NCI-H2081 (cell line): ENCODE data around the gene NCBP1.
"Not testable (repeated sequence)": the region's sequence is repeated elsewhere in the genome, so short reads cannot be mapped to it uniquely, and the experiment has no call there.

Experiments
- DNase-seq, 2 experiments: peaks; one replicate each; lab custom pipeline; 2025; lab: John Stamatoyannopoulos, UW

The NCBP1 gene

DNA sequence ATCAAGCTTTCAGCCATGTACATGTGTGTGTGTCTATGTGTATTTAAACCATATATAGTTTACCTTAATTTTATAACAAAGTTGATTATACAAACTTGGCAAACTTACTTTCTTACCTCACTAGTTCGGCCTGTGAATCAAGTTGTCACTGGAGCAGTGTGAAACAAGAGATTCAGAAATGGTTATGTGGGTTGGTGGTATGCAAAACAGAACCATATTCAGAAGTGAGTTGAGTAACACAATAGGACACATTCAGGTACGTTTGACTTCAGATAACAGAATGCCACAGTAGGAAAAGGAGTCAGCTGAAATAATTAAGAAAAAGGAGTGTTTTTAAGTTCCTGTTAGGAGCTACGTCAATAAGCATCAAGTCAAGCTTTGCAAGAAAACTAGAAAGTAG, 42.0 kb downstream of the NCBP1 start:
- DNase-seq: no peak

DNA sequence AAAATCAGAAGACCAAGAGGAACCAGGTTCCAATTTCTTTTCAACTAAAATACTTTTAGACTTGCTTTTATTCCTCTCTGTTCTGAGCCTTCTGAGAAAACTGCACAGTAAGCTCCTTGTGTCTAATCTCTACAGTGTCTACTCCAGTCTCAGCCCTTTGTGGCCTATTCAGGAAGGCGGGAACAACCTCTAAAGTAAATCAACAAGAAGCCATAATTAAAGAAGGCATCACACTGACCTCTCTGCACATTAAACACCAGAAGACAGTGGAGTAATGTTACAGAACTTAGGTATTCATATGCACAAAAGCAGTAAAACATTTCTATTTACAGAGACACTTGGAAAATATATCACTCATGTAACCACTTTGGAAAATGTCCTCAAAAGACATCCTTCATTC, 48.6 kb downstream of the NCBP1 start:
- DNase-seq: no peak

DNA sequence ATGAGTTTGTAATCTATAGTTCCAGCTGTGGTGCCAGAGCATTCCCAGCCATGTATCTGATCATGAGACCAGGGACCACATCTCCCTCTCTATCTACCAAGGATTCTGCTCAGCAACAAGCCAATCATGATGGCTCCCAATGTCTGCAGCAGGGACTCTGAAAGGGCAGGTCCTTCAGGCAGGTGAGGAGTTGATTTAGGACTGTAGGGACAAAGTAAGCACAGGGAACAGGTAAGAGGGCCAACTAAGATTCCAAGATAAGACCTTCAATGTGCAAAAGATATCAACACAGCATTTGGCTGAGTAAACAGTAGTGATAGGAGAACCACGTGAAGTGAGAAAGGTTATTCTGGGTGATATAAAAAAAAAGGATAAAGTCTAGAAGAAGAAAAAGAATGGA, 55.0 kb downstream of the NCBP1 start:
- no peak for DNase-seq

DNA sequence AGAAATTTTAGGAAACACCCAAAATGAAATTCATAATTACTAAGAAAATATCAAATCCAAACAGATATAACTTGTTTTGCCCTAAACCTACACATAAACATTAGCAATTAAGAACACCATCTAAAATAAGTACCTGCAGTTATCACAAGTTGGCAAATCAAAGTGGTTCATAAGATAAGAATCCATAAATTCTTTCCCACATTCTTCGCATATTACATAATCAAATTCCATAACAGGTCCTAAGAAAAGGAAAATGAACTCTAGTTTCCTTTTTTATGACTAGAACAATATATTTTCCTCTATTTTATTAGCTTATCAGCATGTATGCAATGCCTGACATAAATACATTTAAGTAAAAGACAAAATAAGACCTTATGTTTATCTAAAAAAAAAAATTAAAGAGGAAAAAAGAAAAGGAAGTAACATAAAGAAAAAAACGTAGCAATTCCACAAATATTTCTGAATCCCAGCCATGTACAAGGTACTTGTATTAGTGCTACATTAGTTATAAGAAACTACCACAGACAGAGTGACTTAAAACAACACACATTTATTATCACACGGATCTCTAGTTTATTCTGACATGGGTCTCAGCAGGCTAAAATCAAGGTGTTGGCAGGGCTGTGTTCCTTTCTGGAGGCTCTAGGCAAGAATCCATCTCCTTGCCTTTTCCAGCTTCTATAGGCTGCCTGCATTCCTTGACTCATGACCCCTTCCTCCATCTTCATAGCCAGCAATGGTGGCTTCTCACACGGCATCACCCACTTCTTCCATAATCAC, 56.0 kb downstream of the NCBP1 start:
- DNase-seq: no peak

DNA sequence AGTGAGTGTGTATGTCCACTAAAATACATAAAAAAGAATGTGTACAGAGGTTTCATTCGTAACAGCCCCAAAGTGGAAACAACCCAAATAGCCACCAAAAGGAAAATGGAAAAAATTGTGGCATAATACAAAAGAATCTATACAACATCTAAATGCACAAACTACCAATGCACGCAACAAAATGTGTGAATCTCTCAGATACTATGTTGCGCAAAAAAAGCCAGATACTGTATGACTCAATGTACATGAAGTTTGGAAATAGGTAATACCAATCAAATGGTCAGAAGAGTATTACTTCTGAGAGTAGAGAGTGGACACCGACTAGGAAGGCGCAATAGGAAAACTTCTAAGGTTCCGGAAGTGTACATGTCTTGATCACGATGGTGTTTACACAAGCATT, 61.1 kb downstream of the NCBP1 start:
- no peak for DNase-seq

DNA sequence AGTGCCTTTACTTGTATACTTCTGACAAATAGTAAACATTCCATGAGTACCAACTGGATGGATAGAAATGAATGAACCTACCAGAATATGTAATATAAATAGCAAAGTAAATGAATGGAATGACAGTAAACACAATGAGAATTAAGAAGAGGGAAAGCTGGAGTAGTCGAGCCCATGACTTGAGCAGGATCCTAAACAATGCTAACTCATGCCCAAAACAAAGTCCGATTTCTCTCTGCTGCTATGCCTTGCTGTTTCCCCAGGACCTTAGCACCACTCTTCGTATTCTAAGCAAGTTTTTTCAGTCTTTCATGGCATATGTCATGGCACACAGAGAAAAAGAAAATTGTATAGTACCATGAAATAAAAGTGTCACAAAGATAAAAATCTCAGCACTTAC, 61.8 kb downstream of the NCBP1 start:
- no peak for DNase-seq

DNA sequence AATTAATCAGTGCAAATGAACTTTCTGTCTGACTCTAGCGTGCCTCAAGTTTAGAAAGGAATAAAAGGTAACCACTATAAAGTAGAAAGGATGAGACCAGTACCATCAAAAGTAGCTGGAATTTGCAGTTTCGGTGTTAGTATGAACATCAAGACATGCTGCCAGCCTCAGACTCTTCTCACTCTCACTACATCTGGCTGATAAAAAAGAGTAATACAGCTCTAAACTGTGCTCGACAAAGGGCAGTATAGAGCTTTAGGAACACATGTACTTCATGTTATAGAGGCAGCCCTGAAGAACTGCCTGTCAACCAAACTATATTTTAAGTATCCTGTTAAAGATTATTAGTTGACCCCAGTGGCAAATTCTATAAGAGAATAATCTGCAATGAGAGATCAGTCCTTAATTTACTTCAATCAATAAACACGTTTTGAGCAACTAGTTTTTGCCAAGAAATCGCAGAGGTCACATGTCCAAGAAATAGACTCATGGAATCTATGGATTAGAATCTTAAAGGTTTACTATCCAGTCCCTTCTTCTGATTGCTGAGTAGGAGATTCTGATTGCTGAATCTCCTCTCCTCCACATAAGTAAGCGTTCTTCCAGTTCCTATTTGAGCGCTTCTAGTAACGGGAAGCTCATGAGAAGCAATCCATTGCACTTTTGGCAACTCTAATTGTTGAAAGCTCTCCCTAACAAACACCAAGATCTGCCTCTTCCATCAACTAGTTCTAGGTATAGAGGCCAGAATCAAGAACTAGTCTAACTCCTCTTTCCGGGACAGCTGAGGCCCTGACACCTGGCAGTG, 62.6 kb downstream of the NCBP1 start:
- DNase-seq: no peak

DNA sequence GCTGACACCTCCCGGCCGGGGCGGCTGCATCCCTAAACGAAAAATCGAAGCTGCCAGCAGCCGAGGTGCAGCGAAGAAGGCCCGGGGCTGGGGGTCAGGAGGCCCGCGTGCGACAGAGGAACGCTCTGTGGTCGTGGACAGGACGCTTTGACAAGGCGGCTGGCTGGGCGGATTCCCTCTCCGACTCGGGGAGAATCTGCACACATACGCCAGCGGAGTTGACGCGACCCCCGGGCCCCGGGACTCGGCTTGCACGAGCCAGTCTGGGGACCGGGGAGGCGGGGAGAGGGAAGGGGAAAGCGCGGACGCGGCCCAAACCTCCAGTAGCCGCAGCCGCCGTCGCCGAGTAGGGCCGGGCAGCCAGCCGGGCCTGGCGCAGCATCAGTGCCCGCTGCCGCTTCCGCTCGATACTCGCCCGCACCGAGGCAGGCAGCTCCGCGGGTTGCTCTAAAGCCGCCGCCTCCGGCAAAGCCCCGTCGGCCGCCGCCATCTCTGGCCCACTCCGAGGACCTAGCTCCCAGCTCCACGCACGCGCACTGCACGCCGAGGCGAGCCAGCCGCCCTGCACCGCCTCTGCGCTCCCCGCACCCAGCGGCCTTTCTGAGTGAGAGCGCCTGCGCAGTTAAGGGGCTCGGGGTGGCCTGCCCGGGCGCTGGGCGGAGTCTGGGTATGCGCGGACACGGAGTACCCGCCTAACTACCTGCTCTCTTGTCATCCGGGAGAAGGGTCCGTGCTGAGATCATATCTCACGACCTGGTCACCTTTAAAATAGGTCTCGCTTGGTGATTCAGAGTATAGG, 63.4 kb downstream of the NCBP1 start, which contains the start of gene XPA:
TSS of gene XPA (minus strand) at position 538 of the 799 bp plus-strand sequence. CDS start at position 490, 48 bp downstream.
- peak; percentile 96 for DNase-seq

DNA sequence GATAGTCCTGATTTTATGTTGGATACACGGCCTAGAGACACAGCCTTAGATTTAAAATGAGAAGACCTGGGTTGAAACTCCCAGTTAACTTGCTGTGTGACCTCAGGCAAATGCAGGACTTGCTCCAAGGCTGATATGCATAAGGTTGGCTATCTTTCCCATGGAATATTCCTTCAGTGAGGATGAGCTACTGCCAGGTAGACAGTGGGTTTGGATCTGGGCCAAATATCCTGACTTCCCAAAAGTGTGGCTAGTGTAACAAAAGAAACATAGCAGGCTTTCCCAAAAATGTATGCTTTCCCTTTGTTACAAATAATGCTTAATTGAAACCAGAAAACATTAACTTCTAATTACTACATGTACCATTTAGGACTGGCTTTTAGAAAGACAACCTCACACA, 64.2 kb downstream of the NCBP1 start:
- DNase-seq: no peak

DNA sequence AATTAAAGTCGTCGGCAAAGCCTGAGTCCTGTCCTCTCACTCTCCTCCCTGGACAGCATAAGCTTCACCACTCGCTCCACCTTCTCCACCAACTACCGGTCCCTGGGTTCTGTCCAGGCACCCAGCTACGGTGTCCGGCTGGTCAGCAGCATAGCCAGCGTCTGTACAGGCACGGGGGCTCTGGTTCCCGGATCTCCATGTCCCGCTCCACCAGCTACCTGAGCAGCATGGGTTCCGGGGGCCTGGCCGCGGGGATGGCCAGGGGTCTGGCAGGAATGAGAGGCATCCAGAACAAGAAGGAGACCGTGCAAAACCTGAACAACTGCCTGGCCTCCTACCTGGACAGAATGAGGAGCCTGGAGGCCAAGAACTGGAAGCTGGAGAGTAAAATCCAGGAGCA, 65.2 kb downstream of the NCBP1 start:
- no peak for DNase-seq

DNA sequence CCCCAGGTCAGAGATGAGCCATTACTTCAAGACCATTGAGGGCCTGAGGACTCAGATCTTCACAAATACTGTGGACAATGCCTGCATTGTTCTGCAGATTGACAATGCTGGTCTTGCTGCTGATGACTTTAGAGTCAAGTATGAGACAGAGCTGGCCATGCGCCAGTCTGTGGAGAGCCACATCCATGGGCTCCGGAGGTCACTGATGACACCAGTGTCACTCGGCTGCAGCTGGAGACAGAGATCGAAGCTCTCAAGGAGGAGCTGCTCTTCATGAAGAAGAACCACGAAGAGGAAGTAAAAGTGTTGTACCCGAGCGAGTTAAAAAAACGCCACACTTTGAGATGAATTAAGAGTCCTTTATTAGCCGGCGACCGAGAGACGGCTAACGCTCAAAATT, 65.7 kb downstream of the NCBP1 start:
- DNase-seq: not testable (repeated sequence)

DNA sequence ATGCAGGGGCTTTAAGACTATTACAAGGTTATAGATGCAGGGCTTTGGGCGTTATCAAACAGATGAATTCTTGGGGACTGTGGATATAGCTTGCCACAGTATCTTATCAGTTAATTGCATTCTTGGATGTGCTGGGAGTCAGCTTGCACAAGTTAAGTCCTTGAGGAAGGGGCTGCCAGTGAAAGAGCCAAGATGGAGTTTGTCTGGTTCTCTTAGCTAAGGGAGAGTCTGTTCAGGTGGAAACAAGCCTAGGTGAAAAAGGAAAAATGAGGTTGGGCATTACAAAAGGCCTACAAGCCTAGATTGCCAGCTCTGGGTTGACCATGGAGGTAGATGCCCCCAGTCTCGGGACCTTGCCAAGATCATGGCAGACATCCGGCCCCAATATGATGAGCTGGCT, 66.2 kb downstream of the NCBP1 start:
- DNase-seq: not testable (repeated sequence)

DNA sequence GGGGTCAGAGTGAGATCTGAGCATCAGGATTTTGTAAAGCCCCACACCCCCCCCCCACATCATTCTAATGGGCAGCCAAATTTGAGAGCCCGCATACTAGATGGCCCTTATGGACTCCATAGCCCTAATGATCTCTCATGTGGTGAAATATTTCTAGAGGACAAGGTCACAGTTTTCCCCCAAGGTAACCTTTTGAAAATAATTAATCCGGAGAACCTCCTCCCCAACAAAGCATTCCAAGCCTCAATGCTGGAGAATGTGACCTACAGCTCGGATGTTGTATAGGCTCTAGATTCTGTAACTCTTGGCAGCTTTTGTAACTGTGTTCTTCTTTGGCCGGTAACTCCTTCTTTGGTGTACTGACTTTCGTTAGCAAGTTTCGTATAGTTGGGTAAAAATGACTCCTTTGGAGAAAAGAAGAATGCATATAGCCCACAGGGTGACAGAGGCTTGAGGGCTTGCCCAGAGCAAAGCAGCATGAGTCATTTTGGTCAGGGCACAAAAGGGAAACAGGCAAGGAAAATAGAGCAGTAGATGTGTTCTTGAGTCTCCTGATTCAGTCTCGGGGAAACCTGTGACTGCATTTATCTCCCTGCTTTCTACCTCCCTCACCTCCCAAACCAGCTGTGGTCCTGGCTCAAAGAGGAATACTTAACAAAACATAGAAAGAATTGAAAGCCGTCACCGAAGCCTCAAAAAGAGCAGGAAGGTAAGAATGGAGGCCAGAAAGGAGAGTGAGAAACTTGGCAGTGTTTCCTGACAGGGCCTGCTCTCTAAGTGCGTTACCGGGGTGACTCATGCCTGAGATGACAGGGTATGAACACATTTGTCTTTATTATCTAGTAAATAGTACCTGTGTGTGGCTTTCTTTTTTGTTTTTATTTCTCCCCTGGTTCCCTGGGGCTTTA, 70.1 kb downstream of the NCBP1 start:
- DNase-seq: peak; percentile 53 to 76

DNA sequence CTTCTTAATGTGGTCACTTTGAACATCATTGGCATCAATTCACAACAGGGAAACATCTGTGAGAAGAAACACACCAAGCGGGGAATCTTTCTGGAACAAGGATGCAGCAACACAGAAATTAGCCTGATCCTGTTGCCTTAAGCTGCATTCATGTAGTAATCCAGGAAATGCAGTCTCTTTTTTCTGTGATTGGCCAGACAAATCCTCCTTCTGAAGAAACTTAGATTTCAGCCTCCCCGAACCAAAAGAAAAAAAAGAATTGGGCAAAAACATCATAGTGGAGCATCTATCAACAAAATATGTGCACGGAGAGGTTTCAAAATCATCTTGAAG, 70.7 kb downstream of the NCBP1 start:
- no peak for DNase-seq

DNA sequence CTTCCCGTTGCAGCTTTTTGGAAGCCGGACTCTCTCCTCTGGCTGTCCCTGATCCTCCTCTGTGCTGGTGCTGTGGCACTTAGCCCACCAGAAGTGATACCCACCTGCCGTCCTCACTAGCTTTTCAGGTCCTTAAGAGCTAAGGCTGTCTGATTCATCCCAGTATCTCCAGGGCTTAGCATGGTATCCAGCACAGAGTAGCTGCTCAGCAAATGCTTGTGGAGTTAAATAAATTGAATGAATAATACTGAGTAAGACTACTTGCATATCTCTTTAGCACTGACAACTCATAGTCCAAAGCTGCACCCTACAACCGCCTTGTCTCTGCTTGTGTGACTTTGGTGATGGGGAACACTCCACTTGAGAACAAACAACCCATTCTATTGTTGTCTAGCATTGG, 71.2 kb downstream of the NCBP1 start:
- DNase-seq: no peak

DNA sequence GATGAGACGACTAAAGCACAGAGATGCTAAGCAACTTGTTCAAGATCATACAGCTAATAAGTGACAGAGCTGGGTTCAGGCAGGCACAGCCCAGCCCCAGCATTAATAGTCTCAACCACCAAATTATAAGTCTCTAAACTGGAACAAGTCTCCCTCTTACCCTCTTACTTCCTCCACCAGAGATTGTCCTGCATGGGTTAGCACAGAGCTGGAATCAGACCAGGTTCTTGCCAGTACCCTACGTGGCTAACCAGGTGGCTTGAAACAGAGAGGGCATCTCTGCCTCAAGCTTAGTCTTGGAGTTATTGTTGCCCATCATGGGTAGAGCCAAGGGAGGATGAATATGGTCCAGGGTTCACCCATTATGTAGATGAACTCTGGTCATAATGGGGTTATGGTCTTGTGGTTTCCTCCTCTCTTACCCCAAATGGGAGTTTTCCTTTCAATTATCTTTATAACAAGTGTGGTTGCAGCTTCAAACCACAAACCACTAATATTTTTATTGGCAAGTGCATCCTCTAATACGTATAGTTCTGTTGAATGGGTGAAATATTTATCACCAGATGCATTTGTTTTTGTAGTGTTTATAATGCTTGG, 71.8 kb downstream of the NCBP1 start:
- DNase-seq: no peak

DNA sequence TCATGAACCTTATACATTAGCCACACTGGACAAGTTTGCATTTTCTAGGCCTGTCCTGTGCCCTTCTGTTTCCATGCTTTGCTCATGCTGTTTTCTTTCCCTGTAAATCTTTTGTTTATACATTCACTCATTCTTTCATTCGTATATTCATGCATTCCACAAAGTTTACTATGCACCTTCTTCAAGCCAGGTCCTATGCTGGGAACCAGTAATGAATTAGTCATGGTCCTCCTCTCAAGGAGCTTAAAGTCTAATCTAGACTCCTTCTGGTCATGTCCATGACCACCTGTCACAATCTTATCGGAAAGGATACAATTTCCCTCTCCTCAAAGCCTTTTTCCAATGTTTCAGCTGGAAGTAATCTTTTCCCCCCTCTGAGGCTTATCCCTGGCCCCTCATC, 72.6 kb downstream of the NCBP1 start:
- no peak for DNase-seq

DNA sequence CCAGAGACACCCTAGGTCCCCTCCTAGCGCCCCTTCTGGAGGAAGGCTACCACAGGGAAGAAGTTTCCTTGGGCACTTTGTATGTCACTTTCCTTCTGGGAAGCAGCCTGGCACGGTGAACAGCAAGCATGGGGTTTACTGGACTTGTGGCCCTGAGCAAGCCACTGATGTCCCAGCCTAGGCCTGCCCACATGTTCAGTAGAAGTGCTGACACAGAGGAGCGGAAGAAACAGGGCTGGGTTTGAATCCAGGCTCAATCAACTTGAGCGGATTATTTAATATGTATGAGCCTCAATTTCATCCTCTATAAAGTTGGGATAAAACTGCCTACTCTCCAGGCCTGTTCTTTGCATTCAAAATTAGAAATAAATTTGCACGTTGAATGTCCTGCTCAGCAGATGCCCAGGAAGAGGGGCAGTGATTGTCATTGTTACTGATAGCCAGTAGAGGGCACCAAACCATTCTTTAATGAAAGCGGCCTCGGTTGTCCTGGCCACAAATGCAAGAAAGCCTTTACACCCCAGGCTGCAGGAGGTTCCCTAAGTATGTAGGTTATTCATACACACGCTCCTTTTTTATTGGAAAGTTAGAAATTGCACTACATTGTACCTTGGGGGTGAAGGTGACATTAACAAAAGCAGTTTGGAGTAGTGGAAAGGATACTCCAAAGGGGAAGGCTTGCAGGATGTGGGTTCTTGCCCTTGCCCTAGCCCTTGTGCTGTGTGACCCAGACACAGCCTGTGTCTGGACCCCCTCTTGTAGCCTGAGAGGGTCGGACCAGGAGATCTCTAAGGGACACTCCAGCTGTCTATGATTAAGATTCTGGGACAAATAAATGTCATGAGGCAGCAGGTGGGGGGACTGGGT, 77.0 kb downstream of the NCBP1 start:
- peak; percentile 60 to 70 for DNase-seq

DNA sequence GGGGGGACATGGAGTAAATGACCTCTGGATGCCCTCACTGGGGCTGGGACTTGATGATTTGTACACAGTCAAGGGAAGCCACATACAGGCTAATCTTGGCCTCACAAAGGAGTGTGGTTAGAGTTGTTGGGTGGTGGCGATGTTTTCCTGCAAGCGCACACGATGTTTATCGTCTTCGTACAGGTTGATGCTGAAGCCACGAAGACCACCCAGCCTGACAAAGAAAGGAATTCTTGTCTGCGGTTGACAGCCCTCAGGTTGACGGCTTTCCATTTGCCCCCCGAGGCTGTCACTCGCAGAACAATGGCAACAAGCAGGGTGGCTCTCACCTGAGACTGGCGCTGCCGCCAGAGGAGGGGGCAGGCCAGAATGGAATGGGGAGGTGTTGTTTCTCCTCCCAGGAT, 77.6 kb downstream of the NCBP1 start:
- DNase-seq: no peak

DNA sequence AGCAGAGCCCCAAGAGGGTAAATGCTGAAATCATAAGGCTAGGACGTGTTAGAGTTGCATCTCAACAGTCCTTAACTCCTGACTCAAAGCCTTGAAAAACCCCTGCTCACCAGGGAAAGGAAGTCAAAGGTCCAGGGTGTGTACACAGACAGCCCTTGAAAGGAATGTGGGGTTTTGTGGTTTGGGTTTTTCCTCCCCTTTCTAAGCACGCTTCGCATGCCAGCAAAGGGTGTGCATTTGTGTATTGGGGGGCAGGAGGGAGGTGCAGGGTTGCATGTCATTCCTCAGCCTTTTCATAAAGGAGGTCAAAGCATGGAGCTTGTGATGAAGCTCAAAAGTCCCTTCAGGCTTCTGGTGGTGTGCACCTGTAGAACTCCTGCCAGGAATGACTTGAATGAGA, 80.8 kb downstream of the NCBP1 start:
- no peak for DNase-seq
